ENCODE data around the gene CPXM2. TPM values are rescaled to one million over a fixed set of nuclear protein-coding genes. Genes with fewer than 3 reads are reported as not detected.

Gene CPXM2
- total RNA-seq, 2 experiments from 2014 or later, result not detected

GRCh38 chr10:123766012-123766411 is 125.6 kb downstream of the CPXM2 start:
- intact Hi-C loops (cut with DNase I, micrococcal nuclease), result no loop called here
- no peak for DNase-seq
- no peak for ATAC-seq (ENCODE audit: poor library complexity)
- H3K36me3 Mint-ChIP-seq (ENCODE audit: low read depth), result no peaks in the 10 kb centered on the region
- no peak overlapping the region for H3K27ac Mint-ChIP-seq
- Histone ChIP-seq H3K4me3 (ENCODE audit: low read length) (no peak overlapping the region), H3K27me3 (ENCODE audit: control insufficient read depth in 1 of 2, insufficient read depth in 2 of 2, low read length in 2 of 2) (no peaks in the 10 kb centered on the region), H3K9me3 (ENCODE audit: control insufficient read depth in 1 of 2, insufficient read depth in 1 of 2, low read length in 2 of 2) (peaks cover 0 to 11% of the 10 kb centered on the region in 2 experiments), H3K27ac (ENCODE audit: low read depth in 1 of 2, low read length in 2 of 2) (no peak overlapping the region), H3K36me3 (ENCODE audit: insufficient read depth, low read length) (no peaks in the 10 kb centered on the region), H3K4me1 (ENCODE audit: insufficient read depth, low read length) (no peaks in the 10 kb centered on the region)
- peaks cover 28% of the 10 kb centered on the region for H3K27me3 Mint-ChIP-seq
- no peak overlapping the region for H3K4me3 Mint-ChIP-seq
- TF ChIP-seq CTCF (IDR thresholded peaks at IDR 0.05), result no peak
- H3K9me3 Mint-ChIP-seq, result no peaks in the 10 kb centered on the region
- H3K4me1 Mint-ChIP-seq (ENCODE audit: low read depth), result no peaks in the 10 kb centered on the region
- ChIA-PET POLR2A (no interaction called here), CTCF (no interaction called here)

GRCh38 chr10:123761666-123762230 is 129.9 kb downstream of the CPXM2 start:
- no peaks in the 10 kb centered on the region for H3K36me3 Mint-ChIP-seq (ENCODE audit: low read depth)

GRCh38 chr10:123761038-123761428 is 130.6 kb downstream of the CPXM2 start:
- Histone ChIP-seq H3K36me3 (ENCODE audit: insufficient read depth, low read length) (no peaks in the 10 kb centered on the region), H3K9me3 (ENCODE audit: control insufficient read depth in 1 of 2, insufficient read depth in 1 of 2, low read length in 2 of 2) (peaks cover 0 to 7% of the 10 kb centered on the region in 2 experiments), H3K27me3 (ENCODE audit: control insufficient read depth in 1 of 2, insufficient read depth in 2 of 2, low read length in 2 of 2) (no peaks in the 10 kb centered on the region), H3K4me1 (ENCODE audit: insufficient read depth, low read length) (no peaks in the 10 kb centered on the region), H3K27ac (ENCODE audit: low read depth in 1 of 2, low read length in 2 of 2) (no peak overlapping the region), H3K4me3 (ENCODE audit: low read length) (no peak overlapping the region)
- Mint-ChIP-seq H3K4me3 (no peak overlapping the region), H3K27ac (no peak overlapping the region), H3K4me1 (ENCODE audit: low read depth) (no peaks in the 10 kb centered on the region), H3K9me3 (no peaks in the 10 kb centered on the region), H3K27me3 (peaks cover 19% of the 10 kb centered on the region), H3K36me3 (ENCODE audit: low read depth) (no peaks in the 10 kb centered on the region)
- intact Hi-C loops (cut with DNase I, micrococcal nuclease), result no loop called here
- ATAC-seq (ENCODE audit: poor library complexity) (no peak), DNase-seq (no peak)
- no peak for TF ChIP-seq CTCF (IDR thresholded peaks at IDR 0.05)
- POLR2A ChIA-PET, result no interaction called here
- CTCF ChIA-PET, result no interaction called here

More at GRCh38 chr10:123761666-123762230, 129.9 kb downstream of the CPXM2 start:
- Mint-ChIP-seq H3K27ac (no peak overlapping the region), H3K4me3 (no peak overlapping the region), H3K9me3 (no peaks in the 10 kb centered on the region), H3K27me3 (peaks cover 23% of the 10 kb centered on the region), H3K4me1 (ENCODE audit: low read depth) (no peaks in the 10 kb centered on the region)
- CTCF ChIA-PET, result no interaction called here
- POLR2A ChIA-PET, result no interaction called here
- no peaks in the 10 kb centered on the region for H3K27me3 ChIP-seq (ENCODE audit: control insufficient read depth in 1 of 2, insufficient read depth in 2 of 2, low read length in 2 of 2)
- no peak overlapping the region for H3K4me3 ChIP-seq (ENCODE audit: low read length)
- ATAC-seq (ENCODE audit: poor library complexity) (no peak), DNase-seq (no peak)
- H3K27ac ChIP-seq (ENCODE audit: low read depth in 1 of 2, low read length in 2 of 2), result no peak overlapping the region
- H3K9me3 ChIP-seq (ENCODE audit: control insufficient read depth in 1 of 2, insufficient read depth in 1 of 2, low read length in 2 of 2), result peaks cover 0 to 7% of the 10 kb centered on the region in 2 experiments
- H3K36me3 ChIP-seq (ENCODE audit: insufficient read depth, low read length), result no peaks in the 10 kb centered on the region
- no peak for TF ChIP-seq CTCF (IDR thresholded peaks at IDR 0.05)
- no peaks in the 10 kb centered on the region for H3K4me1 ChIP-seq (ENCODE audit: insufficient read depth, low read length)
- intact Hi-C loops (cut with DNase I, micrococcal nuclease), result no loop called here

All from CD4-positive, alpha-beta T cell (primary cell).